ENCODE measurements around the gene FLT1.

GRCh38 chr13:28286263-28286662, 208.7 kb downstream of the FLT1 start:
- TF ChIP-seq POLR2AphosphoS5 (IDR thresholded peaks at IDR 0.05; ENCODE audit: low read depth, low read length) (no peak), TAF1 (IDR thresholded peaks at IDR 0.05; ENCODE audit: borderline replicate concordance, insufficient read depth, low read length) (no peak), REST (IDR thresholded peaks at IDR 0.05; ENCODE audit: insufficient read depth in 1 of 2, low read depth in 2 of 2, low read length in 2 of 2) (no peak)
